Stimulated activated CD4-positive, alpha-beta T cell treated with anti-CD3 and anti-CD28 coated beads, Interleukin-1b, Interleukin-23, amount 100 ng/mL, for 24 hours (primary cell): ENCODE data around the gene AQP9.
"Not testable (repeated sequence)": the region's sequence is repeated elsewhere in the genome, so short reads cannot be mapped to it uniquely, and the experiment has no call there.

Experiments used
- DNase-seq, 4 experiments: peaks; one replicate each; pipeline ENCODE4 v3.0.0-alpha.2; 2020; ENCODE audit warnings: low read depth in 4 of 4, low spot score in 1 of 4

AQP9 gene, protein sequence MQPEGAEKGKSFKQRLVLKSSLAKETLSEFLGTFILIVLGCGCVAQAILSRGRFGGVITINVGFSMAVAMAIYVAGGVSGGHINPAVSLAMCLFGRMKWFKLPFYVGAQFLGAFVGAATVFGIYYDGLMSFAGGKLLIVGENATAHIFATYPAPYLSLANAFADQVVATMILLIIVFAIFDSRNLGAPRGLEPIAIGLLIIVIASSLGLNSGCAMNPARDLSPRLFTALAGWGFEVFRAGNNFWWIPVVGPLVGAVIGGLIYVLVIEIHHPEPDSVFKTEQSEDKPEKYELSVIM

DNA sequence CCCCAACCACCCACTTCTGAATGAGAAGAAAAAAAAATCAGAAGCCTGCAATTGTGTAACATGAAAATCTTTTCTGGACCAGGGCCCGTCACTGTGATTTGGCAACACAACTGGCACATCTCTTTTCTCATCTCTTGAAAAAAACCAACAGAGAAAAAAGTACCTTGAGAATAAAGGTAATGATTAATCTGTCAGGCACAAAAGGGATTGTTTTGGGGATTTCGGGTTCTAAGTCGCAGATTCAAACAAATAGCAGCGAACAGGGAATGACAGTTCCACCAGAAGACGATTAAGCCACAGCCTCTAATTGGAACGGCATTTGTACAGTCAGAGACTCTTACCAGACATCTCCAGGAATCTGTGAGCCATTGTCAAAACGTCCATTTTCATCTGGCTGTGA lies at the start of gene AQP9:
TSS of gene AQP9 (plus strand) at position 276 of the 400 bp plus-strand sequence. CDS start 185 bp downstream, outside the sequence.
- DNase-seq, result no peak

DNA sequence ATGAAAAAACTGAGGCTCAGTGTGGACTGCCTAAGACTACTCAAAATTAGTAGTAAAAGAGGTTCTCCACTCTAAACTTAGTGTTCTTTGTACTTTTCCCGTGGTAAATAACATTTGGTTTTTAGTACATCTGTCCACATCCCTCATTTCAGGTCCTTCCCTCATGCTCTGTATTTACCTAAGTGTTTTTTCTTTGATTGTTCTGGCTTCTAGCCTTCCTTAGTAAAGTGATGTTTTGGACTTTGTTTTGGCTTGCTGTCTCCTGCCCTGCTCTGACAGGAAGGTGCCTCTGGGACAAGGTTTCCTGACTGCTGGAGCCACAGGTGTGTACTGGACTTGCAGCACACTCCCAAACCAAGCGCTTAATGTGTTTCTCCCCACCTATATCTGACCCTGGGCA lies 42.8 kb upstream of the AQP9 start:
- no peak for DNase-seq

DNA sequence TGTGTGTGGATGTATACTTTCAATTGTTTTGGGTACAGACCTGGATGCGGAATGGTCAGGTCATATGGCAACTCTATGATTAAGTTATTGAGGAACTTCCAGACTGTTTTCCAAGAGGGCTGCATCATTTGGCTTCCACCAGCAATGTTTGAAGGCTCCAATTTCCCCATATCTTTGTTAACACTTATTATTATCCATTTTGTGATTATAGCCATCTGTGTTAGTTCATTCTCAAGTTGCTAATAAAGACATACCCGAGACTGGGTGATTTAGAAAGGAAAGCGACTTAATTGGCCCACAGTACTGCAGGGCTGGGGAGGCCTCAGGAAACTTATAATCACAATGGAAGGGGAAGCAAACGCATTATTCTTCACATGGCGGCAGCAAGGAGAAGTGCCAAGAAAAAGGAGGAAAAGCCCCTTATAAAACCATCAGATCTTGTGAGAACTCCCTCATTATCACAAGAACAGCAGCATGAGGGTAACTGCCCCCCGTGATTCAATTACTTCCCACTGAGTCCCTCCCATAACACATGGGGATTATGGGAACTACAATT lies 41.6 kb upstream of the AQP9 start:
- DNase-seq, result no peak

DNA sequence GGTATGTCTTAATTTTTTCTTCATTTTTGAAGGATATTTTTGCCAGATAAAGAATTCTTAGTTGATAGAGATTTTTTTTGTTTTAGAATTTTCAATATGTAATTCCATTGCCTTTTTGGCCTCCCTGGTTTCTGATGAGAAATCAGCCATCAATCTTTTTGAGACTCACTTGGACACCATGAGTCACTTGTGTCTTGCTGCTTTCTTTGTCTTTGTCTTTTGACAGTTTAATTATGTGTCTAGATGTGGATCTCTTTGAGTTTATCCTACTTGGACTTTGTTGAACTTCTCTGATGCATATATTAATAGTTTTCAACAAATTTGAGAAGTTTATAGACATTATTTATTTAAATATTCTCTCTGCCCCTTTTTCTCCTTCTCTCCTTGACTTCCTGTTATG lies 34.7 kb upstream of the AQP9 start:
- no peak for DNase-seq

DNA sequence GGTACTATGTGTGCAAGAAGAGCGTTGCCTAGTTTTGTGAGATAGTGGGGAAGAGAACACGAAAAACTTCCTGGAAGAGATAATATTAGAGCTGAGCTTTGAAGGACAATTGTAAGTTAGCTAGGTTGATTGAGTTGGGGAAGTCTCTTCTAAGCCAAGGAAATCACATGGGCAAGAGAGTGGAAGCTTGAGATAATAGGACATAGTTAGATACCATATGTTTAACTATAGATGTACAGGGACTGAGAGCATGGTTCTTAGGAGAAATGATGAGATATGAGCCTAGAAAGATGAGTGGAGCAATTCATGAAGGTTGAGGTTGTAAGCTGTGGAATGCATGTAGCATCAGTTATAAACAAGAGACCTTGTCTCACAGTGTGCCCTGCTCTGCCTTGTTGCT lies 30.1 kb upstream of the AQP9 start:
- DNase-seq, result no peak

DNA sequence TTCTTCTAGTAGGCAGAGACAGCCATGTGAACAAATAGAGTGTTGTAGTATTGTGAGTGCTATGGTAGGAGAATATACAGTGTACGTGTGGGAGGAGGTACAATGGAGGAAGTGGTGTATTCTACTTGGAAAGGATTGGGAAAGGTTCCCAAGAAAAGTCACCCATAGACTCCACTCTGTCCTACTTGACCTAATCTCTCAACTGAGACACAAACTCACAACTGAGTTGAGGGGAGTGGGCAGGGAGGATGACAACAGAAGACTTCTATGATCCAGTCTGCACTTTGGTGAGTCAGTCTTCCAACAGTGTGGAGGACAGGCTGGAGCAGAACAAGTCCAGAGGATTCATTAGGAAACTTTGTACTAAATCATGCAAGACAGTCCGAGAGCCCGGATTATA lies 28.8 kb upstream of the AQP9 start:
- no peak for DNase-seq

DNA sequence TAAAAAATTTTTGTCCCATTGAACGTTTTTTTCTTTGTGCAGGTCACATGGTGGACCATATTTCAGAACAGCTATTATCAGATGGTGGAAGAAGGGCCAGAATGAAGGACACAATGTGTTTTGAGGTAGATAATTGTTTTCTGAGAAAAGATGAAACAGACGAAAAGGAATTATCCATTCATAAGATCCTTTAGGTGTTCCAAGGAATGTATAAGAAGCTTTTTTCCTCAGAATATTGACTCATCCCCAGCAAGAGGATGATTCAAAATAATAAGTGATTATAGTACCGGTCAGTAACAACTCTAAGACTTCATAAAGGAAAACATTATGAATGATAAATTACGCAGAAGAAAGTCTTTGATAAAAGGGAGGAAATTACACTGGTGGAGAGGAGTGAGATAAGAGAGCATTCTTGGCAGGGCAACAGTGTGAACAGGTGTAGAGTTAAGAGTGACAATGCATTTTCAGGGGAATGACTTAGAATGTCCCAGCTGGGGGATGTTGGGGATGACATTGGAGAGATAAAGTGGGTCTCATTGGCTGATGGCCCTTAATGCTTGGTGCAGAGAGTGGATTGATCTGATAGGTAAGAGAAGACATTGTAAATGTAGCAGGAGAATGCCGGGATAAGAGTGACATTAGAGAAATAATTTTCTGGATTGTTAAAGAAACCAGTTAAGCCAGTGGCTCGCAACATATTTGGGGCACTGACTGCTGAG lies 27.0 kb upstream of the AQP9 start:
- no peak for DNase-seq

DNA sequence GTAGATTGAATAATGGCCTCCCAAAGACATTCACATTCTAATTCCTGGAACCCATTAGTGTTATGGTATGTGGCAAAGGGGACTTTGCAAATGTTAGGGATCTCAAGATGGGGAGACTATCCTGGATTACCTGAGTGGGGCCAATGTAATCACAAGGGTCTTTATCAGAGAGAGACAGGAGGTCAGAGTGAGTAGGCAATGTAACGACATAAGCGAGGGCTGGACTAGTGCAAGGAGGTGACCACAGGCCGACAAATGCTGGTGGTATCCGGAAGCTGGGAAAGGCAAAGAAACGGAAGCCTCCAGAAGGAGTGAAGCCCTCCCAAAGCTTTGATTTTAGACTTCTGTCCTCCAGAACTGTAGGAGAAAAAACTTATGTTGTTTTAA lies 26.5 kb upstream of the AQP9 start:
- no peak for DNase-seq

DNA sequence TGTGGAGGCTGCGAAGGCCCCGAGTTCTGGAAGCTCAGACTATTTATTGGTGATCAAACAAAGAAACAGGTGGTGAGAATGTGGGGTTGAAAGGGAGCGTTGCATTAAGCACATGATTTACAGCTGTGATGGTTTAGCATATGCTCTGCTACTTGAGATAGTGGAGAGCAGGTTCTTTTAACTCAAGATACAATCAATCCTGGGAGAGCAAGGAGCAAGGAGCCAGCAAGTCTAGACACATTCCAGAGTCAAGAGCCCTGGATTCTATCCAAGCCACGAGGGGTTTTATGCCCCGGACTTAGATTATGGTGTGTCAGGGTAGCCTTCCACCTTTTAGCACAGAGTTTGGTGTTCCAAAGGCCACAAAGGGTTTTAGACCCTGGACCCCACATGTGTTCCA lies 24.8 kb upstream of the AQP9 start:
- not testable (repeated sequence) for DNase-seq

DNA sequence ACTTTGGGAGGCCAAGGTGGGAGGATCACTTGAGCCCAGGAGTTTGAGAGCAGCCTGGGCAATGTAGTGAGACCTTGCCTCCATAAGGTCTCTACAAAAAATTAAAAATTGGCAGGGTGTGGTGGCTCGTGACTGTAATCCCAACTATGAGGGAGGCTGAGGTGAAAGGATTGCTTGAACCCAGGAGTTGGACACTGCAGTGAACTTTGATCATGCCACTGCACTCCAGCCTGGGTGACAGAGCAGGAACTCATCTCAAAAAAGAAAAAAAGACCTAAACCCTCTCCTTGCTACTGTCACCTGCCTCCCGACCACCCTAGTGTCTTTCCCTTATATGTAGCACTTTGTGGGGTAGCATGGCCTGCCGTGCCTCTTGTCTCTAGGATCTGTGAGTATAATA lies 23.8 kb upstream of the AQP9 start:
- DNase-seq, result no peak

DNA sequence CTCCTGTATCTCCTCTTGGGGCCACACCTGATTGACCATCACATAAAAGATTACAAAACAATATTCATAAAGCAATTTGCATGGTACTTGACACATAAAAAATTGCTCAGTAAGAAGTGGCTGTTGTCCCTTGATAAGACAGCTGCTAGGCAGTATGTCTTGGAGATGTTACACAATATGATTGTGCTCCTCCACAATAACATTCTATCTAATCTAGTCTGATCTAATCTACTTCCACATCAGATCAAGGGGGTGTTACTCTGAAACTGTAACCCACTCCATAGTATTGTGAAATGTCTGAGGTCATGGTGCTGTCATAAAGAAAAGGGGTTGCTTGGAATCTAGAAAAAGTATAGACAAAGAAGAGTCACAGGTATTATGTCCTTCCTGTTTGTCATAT lies 23.4 kb upstream of the AQP9 start:
- DNase-seq, result no peak

DNA sequence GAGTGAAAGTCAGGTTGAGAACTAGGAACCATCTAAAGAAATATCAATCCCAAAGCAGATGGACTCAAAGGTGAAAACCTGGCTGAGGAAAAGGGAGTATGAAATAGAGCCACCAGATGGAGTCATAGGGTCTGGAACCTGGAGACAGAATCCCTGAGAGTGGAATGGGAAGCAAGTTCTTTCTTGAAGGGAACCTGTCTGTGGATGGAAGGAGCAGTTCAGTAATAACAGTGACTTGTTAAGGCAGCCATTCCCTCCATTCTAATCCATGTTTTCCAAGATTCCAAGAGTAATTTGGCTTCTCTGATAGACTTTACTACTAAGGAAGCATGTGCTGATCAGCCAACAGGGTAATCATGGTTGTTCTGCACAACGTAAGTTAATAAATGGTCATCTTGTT lies 22.5 kb upstream of the AQP9 start:
- DNase-seq, result no peak

DNA sequence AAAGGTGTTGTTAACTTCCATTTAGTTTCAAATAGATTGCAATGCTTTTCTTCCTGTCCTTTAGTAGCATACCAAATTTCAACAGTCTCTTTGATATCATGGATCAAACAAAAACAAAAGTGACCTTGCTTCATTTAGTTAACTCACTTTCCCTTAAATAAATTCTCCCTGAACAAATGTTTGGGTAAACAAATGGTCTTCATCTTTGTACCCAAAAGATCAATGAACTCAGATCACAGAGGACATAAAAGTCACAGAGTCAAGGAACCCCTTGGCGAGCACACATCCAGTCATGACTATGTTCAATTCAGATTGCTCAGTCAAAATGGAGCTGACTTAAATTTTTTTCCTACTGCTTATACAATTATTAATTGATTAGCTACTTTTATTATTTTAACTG lies 20.6 kb upstream of the AQP9 start:
- no peak for DNase-seq

DNA sequence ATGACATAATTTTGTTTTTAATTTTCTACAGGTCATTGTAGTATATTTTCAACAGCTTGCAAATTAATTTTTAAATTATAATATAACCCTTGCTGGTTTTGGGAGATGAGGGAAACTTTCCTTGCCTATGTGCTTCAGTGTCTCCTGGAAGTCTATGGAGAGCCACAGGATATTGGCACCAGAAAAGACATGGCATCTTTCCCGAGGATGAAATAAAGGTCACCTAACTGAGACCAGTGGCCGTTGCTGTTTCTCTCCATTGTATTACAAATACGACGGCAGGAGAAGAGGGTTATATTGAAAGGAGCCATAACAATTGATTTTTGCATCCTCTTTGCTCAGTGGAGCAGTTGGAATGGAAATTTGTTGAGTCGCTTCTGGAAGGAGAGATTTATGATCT lies 19.9 kb upstream of the AQP9 start:
- no peak for DNase-seq

DNA sequence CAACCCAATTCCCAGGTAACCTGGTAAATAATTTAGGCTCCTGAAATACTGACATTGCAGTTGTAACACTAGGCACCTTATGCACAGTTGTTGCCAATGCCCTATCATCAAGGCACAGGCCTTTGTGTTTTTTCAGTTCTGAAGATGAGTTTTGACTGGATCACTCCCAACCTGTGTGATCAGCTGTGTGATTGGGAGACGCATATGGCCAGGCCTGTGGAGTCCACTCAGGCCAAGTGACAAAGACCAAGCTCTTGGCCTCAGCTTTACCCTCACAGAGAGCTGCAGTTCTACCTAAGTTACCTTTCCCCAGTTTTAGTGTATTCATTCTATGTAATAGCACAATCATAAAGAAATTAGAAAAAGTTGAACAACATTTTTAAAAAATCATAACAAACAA lies 19.2 kb upstream of the AQP9 start:
- DNase-seq, result no peak

DNA sequence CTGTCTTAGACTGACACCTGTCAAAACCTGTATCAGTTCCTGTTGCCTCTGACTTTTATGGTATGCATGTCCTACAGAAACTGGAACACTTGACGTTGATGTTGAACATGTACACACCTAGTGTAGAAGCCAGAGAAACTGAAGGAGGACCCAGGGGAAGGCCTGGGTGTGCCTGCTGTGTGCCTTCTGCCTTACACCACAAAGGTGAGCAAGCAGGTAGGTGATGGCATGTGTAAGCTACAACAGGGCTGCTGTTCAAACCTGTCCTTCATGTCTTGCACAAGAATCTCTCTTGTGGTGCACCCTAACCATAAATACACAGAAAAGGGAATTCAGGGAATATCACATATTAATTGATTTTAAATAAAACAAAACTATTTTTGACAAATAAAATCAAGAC lies 13.6 kb upstream of the AQP9 start:
- DNase-seq, result no peak

DNA sequence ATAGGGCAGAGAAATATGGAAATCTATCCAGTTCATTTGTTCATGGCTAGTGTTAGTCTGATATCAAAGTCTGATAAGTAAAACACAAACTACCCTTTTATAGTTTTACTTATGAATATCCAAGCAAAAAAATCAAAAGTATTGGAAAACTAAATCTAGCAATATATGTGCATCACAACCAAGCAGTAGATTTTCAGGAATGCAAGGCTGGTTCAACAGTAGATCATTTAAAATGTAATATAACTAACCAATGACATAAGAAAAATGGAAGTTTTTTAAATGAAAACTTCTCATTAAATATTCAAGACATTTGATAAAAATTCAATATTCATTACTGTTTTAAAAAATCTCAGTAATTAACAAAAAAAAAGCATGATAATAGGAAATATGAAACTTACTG lies 12.8 kb upstream of the AQP9 start:
- DNase-seq, result no peak

DNA sequence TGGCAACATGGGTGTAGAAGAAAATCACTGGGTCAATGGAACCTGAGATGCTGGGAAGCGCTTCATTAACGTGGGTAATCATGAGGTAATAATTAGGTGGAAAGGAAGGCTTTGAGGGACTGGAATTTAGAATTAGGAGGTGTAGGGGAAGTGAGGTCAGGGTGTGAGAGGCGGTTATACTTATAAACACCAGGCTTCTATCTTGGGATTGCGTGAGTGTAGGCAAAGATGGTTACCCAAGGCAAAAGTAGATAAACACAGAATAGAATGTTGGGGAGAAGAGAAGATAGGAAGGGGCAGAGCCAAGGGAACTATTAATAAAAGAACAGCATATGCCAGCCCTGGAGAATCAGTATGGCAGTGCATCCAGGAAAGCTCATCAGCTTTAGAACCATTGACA lies 3.3 kb upstream of the AQP9 start:
- DNase-seq, result no peak

DNA sequence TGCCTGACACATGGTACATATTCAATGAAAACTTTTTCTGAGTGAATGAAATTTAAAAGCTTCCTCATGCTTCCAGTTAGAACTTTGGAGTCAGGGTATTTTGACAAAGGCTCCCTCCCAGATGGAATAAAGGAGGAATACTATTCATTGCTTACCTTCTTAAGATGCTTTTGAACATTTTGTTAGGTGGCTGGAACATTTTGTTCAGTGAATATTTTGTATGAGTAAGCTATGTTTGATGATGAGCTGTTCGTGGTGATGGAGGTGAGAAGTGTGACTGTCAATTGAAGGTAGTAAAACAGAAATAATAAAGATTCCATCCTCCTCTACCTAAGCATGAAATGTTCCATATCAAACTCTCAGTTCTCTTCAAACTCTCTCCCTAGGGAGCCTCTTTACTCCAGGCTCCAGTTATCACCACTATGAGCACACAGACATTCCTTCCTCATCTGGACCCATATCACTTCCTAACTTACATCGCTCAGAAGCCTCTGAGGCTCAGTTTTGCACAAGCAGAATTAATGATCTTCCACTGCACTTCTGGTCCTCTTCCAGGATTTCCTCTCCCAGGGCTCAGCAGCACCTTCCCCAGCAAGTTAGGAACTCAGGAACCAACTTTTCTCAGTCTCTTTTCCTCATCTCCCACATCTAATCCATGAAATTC lies 2.5 kb upstream of the AQP9 start:
- no peak for DNase-seq

DNA sequence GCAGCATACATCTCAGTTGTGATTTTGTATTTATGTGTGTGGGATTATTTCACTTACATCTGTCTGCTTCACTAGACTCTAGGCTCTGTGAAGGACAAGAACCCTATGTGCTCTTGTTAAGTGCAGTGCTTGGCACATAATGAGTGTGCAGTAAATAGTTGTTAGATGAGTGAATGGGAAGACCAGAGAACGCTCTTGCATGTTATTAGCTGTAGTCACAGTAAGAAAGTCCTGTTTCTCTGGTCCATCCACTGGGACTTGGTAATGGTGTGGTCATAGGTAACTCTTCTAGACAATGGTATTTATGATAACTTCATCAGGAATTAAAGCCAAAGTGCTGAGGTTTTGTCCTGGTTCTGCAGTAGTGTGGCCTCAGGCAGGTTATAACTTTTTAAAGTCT lies 1.4 kb upstream of the AQP9 start:
- DNase-seq, result no peak

DNA sequence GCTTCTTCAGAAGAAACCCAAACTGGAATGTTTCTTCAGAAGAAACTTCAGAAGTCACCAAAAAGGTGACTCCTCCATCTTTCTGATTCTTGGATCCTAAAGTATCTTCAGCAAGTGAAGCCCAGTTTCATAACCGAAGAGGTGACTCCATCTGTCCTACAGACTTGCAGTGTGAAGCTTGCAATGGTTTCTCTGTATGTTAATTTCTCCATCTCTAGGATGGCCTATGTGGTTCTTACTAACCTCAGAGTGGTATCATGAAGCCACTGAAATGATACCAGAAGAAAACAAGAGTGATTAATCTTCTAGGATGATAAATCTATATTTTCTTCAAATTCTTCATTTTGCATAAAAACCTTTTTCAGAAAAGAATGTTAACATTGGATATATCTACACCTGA lies 495 bp upstream of the AQP9 start:
- DNase-seq, result no peak

DNA sequence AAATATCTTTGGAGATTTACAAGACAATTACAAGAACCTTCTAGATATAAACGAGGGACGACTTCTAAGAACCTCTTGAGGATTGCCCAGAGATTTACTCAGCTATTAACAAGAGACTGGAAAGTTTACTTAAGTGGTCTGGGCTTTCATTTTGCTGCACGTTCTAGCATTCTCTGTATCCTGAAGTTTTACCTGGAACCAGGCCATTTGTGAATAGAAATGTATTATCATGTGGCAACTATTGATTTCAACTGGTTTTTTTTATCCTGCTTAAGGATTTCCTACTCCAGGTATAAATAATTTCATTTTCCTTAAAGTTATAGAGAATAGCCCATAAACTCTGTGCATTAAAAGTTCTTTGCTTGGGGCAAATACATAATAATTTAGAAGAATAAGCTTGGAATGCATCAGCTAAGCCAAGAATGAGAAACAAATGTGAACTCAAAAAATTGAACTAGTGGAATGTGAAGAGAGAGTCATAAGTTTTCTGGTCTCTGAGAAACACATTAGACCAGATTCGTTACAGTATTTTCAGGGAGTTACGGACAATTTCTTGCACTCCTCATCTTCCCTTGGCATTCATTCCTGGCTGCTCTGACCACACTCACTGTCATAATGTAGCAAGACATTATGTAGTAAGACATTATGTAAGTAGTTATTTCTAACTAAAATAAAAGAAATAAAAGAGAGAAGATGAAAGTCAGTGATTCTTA lies 1.3 kb downstream of the AQP9 start:
- DNase-seq, result no peak
